ENCODE measurements around the gene NRIP1.

DNA sequence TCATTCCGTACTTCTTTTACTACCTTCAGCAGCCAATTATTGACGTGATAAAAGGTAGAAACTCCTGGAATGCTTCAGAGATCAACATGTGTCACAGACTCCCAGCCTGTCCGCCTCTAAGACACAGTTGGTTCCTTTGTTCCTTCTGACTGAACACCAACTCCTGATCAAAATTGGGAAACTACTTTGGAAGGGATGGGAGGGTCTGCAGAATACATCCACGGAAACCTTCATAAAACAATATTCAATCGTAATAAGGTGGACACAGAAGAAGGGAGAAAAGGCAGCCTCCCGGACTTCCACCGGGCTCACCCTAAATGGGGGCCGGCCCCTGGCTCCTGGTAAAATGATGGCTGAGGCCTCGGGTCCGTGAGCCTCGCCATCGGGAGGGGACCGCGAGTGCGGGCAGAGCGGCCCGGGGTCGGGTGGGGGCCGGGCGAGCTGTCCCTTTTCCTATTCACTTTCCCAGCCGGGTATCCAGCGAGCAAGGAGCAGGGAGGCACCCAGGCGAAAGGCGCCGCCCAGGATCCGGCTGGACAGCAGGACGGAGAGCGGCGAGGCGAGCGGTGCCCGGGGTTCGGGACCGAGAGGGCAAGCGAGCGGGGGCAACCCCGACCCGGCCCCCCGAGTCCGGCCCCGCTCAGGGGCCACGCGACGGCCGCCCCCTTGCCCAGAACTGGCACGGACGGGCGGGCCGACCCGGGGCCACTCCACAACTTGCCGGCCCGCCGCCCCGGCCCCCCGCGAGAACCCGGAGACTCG lies 805 bp downstream of the NRIP1 start:
- no peak for TF ChIP-seq POLR2A (IDR thresholded peaks at IDR 0.05)
- TF ChIP-seq, protein P1, sequence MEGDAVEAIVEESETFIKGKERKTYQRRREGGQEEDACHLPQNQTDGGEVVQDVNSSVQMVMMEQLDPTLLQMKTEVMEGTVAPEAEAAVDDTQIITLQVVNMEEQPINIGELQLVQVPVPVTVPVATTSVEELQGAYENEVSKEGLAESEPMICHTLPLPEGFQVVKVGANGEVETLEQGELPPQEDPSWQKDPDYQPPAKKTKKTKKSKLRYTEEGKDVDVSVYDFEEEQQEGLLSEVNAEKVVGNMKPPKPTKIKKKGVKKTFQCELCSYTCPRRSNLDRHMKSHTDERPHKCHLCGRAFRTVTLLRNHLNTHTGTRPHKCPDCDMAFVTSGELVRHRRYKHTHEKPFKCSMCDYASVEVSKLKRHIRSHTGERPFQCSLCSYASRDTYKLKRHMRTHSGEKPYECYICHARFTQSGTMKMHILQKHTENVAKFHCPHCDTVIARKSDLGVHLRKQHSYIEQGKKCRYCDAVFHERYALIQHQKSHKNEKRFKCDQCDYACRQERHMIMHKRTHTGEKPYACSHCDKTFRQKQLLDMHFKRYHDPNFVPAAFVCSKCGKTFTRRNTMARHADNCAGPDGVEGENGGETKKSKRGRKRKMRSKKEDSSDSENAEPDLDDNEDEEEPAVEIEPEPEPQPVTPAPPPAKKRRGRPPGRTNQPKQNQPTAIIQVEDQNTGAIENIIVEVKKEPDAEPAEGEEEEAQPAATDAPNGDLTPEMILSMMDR (IDR thresholded peaks at IDR 0.05): no peak

Measured in prostate gland (tissue), 2 donors.